ENCODE results near the gene AFAP1.

The AFAP1 gene

GRCh38 chr4:7801001-7801400 lies 138.7 kb downstream of the AFAP1 start:
- no peak for DNase-seq

- DNase-seq = no peak
These were observed 139.3 kb downstream of the AFAP1 start for GRCh38 chr4:7800410-7800809.

GRCh38 chr4:7799736-7800135 lies 139.9 kb downstream of the AFAP1 start:
- DNase-seq = no peak

- DNase-seq = no peak
These were observed 140.4 kb downstream of the AFAP1 start for GRCh38 chr4:7799306-7799705.

- no peak for DNase-seq
These were observed 141.3 kb downstream of the AFAP1 start for GRCh38 chr4:7798178-7798995.

- DNase-seq = no peak
These were observed 142.3 kb downstream of the AFAP1 start for GRCh38 chr4:7797330-7797729.

- DNase-seq = no peak
These were observed 143.7 kb downstream of the AFAP1 start for GRCh38 chr4:7795983-7796382.

- DNase-seq = no peak
These were observed 146.5 kb downstream of the AFAP1 start for GRCh38 chr4:7793186-7793585.

- DNase-seq = no peak
These were observed 147.0 kb downstream of the AFAP1 start for GRCh38 chr4:7792616-7793015.

- no peak for DNase-seq
These were observed 148.7 kb downstream of the AFAP1 start for GRCh38 chr4:7790999-7791398.

GRCh38 chr4:7790023-7790422 lies 149.6 kb downstream of the AFAP1 start:
- DNase-seq = no peak

GRCh38 chr4:7788694-7789425 lies 150.8 kb downstream of the AFAP1 start:
- no peak for DNase-seq

GRCh38 chr4:7788193-7788592 lies 151.5 kb downstream of the AFAP1 start:
- DNase-seq = no peak

GRCh38 chr4:7787681-7788141 lies 151.9 kb downstream of the AFAP1 start:
- DNase-seq = no peak

GRCh38 chr4:7787067-7787466 lies 152.6 kb downstream of the AFAP1 start:
- DNase-seq = no peak

GRCh38 chr4:7786517-7786916 lies 153.1 kb downstream of the AFAP1 start:
- DNase-seq = no peak

- no peak for DNase-seq
These were observed 153.6 kb downstream of the AFAP1 start for GRCh38 chr4:7786040-7786439.

GRCh38 chr4:7785017-7785416 lies 154.6 kb downstream of the AFAP1 start:
- no peak for DNase-seq

- no peak for DNase-seq
These were observed 155.4 kb downstream of the AFAP1 start for GRCh38 chr4:7784131-7784870.

- DNase-seq = no peak
These were observed 156.1 kb downstream of the AFAP1 start for GRCh38 chr4:7783541-7783940.

- no peak for DNase-seq
These were observed 156.9 kb downstream of the AFAP1 start for GRCh38 chr4:7782783-7783182.

- no peak for DNase-seq
These were observed 157.7 kb downstream of the AFAP1 start for GRCh38 chr4:7781993-7782392.

- DNase-seq = no peak
These were observed 158.3 kb downstream of the AFAP1 start for GRCh38 chr4:7781366-7781765.

Measured in NCI-H1436 (cell line).